WTC11 (cell line): ENCODE results near the gene TSEN54.

ENCODE experiments used
- ESRRA ChIP-seq: sonication (generic); formaldehyde crosslinking; IDR thresholded peaks from 2 replicates; pipeline ENCODE4 v1.8.1; 2022; ENCODE audit warnings: mild to moderate bottlenecking, missing genetic modification reagents, borderline replicate concordance
- JUN ChIP-seq: sonication (generic); formaldehyde crosslinking; IDR thresholded peaks from 2 replicates; pipeline ENCODE4 v1.8.0; 2023; ENCODE audit warnings: mild to moderate bottlenecking, missing genetic modification reagents
- MYBL2 ChIP-seq: sonication (generic); formaldehyde crosslinking; IDR thresholded peaks from 2 replicates; pipeline ENCODE4 v1.8.1; 2023; ENCODE audit warnings: mild to moderate bottlenecking, moderate library complexity, missing genetic modification reagents
- TEAD1 ChIP-seq: sonication (generic); formaldehyde crosslinking; IDR thresholded peaks from 2 replicates; pipeline ENCODE4 v1.8.0; 2022; ENCODE audit warnings: mild to moderate bottlenecking, missing genetic modification reagents
- ZNF423 ChIP-seq: fragments of 250-450 bp; sonication (Bioruptor Pico); IDR thresholded peaks from 2 replicates; pipeline ENCODE4 v2.1.2; 2022; ENCODE audit warnings: mild to moderate bottlenecking, moderate library complexity
- TF ChIP-seq, protein P1 (sequence below): sonication (generic); formaldehyde crosslinking; IDR thresholded peaks from 2 replicates; pipeline ENCODE4 v1.8.1; 2023; ENCODE audit warnings: mild to moderate bottlenecking, missing genetic modification reagents, moderate library complexity
- TF ChIP-seq, protein P2 (sequence below): fragments of 200-600 bp; IDR thresholded peaks from 2 replicates; pipeline ENCODE4 v1.8.0; 2022; ENCODE audit warnings: antibody characterized with exemption
- TF ChIP-seq, protein P3 (sequence below): sonication (generic); formaldehyde crosslinking; IDR thresholded peaks from 2 replicates; pipeline ENCODE4 v1.8.1; 2022; ENCODE audit warnings: low read depth, missing genetic modification reagents, borderline replicate concordance
- TF ChIP-seq, protein P4 (sequence below): sonication (generic); formaldehyde crosslinking; IDR thresholded peaks from 2 replicates; pipeline ENCODE4 v1.8.1; 2023; ENCODE audit warnings: mild to moderate bottlenecking, missing genetic modification reagents

DNA sequence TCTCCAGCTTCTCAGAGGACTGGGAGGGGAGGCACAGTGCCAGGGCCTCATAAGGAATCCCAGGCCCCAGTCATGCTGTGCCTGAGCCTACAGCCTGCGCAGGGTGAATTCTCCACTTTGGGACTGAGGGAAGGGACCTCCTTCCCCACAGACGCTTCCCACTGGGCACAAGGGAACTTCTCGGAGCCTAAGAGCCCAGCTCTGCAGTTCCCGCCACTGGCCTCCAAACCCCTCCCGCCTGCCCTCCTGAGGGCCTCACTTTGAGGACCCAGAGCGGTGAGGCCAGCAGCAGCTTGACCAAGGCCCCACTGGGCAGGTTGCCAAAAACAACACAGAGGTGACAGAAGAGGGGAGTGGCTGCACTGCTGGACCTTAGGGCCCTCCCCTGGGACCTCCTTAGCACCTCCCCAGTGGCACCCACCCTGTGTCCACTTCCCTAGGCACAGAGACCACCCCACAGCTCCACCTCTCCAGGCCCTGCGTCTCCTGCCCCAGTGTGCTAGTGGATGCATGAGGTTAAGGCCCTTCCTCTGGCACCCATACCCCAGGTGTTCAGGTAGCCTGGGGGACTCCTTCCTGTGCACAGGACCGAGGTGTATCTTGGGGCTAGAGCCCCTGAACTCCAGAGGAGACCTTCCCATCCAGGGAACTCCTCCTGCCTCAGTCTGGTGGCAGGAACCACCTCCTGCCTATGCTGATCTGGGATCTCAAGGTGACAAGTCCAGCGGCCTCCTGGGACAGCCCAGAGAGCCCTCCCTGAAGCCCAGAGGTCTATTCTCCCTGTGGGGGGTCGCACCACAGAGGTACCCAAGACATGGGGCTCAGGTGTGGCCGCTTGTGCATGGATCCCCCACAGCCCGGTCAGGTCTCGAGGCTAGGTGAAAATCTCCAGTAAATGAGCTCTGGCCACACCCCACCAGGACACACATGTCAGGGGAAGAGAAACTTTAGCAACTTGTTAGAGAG is 4.4 kb upstream of the TSEN54 start:
- TF ChIP-seq TEAD1 (no peak), JUN (CRISPR knock-in tag) (no peak), ZNF423 (no peak), MYBL2 (CRISPR knock-in tag) (no peak), ESRRA (no peak)
- TF ChIP-seq, protein P1, sequence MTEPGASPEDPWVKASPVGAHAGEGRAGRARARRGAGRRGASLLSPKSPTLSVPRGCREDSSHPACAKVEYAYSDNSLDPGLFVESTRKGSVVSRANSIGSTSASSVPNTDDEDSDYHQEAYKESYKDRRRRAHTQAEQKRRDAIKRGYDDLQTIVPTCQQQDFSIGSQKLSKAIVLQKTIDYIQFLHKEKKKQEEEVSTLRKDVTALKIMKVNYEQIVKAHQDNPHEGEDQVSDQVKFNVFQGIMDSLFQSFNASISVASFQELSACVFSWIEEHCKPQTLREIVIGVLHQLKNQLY (CRISPR knock-in tag) = no peak
- TF ChIP-seq, protein P2, sequence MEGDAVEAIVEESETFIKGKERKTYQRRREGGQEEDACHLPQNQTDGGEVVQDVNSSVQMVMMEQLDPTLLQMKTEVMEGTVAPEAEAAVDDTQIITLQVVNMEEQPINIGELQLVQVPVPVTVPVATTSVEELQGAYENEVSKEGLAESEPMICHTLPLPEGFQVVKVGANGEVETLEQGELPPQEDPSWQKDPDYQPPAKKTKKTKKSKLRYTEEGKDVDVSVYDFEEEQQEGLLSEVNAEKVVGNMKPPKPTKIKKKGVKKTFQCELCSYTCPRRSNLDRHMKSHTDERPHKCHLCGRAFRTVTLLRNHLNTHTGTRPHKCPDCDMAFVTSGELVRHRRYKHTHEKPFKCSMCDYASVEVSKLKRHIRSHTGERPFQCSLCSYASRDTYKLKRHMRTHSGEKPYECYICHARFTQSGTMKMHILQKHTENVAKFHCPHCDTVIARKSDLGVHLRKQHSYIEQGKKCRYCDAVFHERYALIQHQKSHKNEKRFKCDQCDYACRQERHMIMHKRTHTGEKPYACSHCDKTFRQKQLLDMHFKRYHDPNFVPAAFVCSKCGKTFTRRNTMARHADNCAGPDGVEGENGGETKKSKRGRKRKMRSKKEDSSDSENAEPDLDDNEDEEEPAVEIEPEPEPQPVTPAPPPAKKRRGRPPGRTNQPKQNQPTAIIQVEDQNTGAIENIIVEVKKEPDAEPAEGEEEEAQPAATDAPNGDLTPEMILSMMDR = no peak
- TF ChIP-seq, protein P3, sequence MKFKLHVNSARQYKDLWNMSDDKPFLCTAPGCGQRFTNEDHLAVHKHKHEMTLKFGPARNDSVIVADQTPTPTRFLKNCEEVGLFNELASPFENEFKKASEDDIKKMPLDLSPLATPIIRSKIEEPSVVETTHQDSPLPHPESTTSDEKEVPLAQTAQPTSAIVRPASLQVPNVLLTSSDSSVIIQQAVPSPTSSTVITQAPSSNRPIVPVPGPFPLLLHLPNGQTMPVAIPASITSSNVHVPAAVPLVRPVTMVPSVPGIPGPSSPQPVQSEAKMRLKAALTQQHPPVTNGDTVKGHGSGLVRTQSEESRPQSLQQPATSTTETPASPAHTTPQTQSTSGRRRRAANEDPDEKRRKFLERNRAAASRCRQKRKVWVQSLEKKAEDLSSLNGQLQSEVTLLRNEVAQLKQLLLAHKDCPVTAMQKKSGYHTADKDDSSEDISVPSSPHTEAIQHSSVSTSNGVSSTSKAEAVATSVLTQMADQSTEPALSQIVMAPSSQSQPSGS (CRISPR knock-in tag) = no peak
- TF ChIP-seq, protein P4, sequence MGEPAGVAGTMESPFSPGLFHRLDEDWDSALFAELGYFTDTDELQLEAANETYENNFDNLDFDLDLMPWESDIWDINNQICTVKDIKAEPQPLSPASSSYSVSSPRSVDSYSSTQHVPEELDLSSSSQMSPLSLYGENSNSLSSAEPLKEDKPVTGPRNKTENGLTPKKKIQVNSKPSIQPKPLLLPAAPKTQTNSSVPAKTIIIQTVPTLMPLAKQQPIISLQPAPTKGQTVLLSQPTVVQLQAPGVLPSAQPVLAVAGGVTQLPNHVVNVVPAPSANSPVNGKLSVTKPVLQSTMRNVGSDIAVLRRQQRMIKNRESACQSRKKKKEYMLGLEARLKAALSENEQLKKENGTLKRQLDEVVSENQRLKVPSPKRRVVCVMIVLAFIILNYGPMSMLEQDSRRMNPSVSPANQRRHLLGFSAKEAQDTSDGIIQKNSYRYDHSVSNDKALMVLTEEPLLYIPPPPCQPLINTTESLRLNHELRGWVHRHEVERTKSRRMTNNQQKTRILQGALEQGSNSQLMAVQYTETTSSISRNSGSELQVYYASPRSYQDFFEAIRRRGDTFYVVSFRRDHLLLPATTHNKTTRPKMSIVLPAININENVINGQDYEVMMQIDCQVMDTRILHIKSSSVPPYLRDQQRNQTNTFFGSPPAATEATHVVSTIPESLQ (CRISPR knock-in tag) = no peak
